Effector memory CD4-positive, alpha-beta T cell (primary cell): ENCODE results near the gene COMMD1.

ENCODE experiments used
- DNase-seq, 3 donors: peaks; one replicate each; pipeline ENCODE4 v3.0.0-alpha.2; 2020
- H3K27ac ChIP-seq: 2 replicates; pipeline ENCODE4 v1.7.0; 2013; ENCODE audit warnings: mild to moderate bottlenecking, low read length, moderate library complexity; ENCODE audit not compliant: insufficient read depth, poor library complexity, severe bottlenecking
- H3K27me3 ChIP-seq: replicated peaks from 2 replicates; pipeline ENCODE4 v1.7.0; 2013; ENCODE audit warnings: mild to moderate bottlenecking, low read length; ENCODE audit not compliant: insufficient read depth, control insufficient read depth, poor library complexity, severe bottlenecking
- H3K36me3 ChIP-seq: 2 replicates; pipeline ENCODE4 v1.7.0; 2013; ENCODE audit warnings: mild to moderate bottlenecking, low read length, moderate library complexity; ENCODE audit not compliant: control insufficient read depth, insufficient read depth
- H3K4me1 ChIP-seq: 2 replicates; pipeline ENCODE4 v1.7.0; 2013; ENCODE audit warnings: low read length, mild to moderate bottlenecking; ENCODE audit not compliant: control insufficient read depth, insufficient read depth, poor library complexity, severe bottlenecking
- H3K4me3 ChIP-seq: 2 replicates; pipeline ENCODE4 v1.7.0; 2013; ENCODE audit warnings: low read length, low read depth, mild to moderate bottlenecking; ENCODE audit not compliant: insufficient read depth, poor library complexity, severe bottlenecking
- H3K9me3 ChIP-seq: 2 replicates; pipeline ENCODE4 v1.7.0; 2013; ENCODE audit warnings: mild to moderate bottlenecking, low read length, moderate library complexity; ENCODE audit not compliant: control insufficient read depth

COMMD1 gene

DNA sequence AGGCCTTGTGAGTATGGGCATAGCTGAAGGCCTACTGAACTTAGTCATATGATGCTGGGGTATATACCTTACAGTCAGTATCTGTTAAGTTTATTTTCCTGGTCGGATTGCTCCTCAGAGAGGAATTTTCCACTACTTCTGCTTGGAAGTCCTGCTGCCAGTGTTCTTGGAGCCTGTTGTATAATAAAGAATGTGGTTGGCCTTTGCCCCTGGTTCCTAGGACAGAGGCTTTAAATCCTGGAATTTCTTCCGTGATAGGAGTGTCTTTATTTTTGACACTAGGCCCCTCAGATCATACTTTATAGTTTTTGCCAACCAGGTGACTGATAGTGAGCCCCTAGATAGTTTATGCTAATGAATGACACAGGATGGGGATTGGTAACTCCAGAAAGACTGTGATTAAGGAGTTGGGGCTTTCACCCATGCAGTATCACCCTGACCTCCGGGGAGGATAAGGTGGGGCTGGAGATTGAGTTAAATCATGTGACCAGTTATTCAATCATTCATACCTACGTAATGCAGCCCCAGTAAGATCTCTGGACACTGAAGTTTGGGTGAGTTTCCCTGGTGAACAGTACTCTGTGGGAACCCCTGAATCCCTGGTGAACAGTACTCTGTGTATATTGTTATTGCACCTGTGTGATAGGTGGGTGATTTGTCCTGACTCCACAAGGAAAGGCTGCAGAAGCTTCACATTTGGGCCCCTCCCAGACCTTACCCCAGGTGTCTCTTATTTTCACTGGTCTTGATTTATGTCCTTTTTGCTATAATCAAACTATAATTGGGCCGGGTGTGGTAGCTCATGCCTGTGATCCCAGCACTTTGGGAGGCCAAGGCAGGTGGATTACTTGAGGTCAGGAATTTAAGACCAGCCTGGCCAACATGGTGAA, 56.9 kb downstream of the COMMD1 start:
- Histone ChIP-seq H3K9me3 (no peaks in the 10 kb centered on the region), H3K36me3 (no peaks in the 10 kb centered on the region), H3K27me3 (no peaks in the 10 kb centered on the region), H3K27ac (no peak overlapping the region), H3K4me1 (no peaks in the 10 kb centered on the region), H3K4me3 (no peak overlapping the region)
- DNase-seq, result no peak

GRCh38 chr2:61966087-61966727, 60.7 kb downstream of the COMMD1 start:
- no peaks in the 10 kb centered on the region for H3K4me1 ChIP-seq

GRCh38 chr2:61967262-61967661, 61.8 kb downstream of the COMMD1 start:
- Histone ChIP-seq H3K9me3 (no peaks in the 10 kb centered on the region), H3K27ac (no peak overlapping the region), H3K4me1 (no peaks in the 10 kb centered on the region), H3K27me3 (no peaks in the 10 kb centered on the region), H3K36me3 (no peaks in the 10 kb centered on the region), H3K4me3 (no peak overlapping the region)
- no peak for DNase-seq

More at GRCh38 chr2:61966087-61966727, 60.7 kb downstream of the COMMD1 start:
- H3K27me3 ChIP-seq, result no peaks in the 10 kb centered on the region
- H3K27ac ChIP-seq, result no peak overlapping the region
- no peaks in the 10 kb centered on the region for H3K36me3 ChIP-seq
- H3K9me3 ChIP-seq, result no peaks in the 10 kb centered on the region
- DNase-seq, result no peak
- H3K4me3 ChIP-seq, result no peak overlapping the region

DNA sequence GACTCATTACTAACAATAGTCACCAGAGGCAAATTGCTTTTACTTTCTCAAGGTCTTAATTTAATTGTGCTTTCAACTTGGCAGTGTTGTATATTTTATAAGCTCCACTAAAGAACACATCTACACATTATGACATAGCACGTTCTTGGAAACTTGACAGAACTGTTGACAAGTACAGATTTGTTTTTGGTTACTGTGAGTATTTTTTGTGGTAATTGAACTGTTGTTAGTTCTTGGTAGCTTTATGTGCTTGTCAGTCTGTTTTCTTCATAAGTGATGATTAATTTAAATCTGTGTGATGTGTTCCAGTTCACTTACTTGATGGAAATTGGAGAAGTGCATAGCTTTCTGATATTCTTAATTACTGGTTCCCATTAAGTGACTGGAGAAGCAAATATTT, 63.9 kb downstream of the COMMD1 start:
- no peak overlapping the region for H3K4me3 ChIP-seq
- no peaks in the 10 kb centered on the region for H3K4me1 ChIP-seq
- H3K27ac ChIP-seq, result no peak overlapping the region
- H3K36me3 ChIP-seq, result no peaks in the 10 kb centered on the region
- no peaks in the 10 kb centered on the region for H3K27me3 ChIP-seq
- no peaks in the 10 kb centered on the region for H3K9me3 ChIP-seq
- DNase-seq, result no peak

- no peak overlapping the region for H3K4me3 ChIP-seq
Measured at GRCh38 chr2:61970807-61971556, 65.5 kb downstream of the COMMD1 start.

DNA sequence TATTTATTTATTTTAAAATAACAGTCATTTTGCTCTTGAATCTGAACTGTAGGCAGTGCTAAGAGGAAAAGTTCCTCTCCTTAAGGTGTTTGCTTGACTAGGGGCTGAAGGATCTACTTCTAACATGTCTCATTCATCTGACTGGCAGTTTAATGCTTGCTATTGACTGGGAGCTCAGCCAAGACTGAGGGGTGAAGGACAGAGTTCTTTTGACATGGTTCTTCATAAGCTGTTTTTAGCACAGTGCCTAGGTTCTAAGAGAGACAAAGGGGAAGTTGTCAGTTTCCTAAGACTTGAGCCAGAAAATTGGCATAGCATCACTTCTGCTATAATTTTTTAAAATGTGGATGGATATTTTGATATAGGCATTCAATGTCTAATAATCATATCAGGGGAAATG, 73.0 kb downstream of the COMMD1 start:
- no peak overlapping the region for H3K4me3 ChIP-seq
- H3K27me3 ChIP-seq, result no peaks in the 10 kb centered on the region
- no peaks in the 10 kb centered on the region for H3K36me3 ChIP-seq
- H3K9me3 ChIP-seq, result no peaks in the 10 kb centered on the region
- H3K4me1 ChIP-seq, result no peaks in the 10 kb centered on the region
- DNase-seq, result no peak
- no peak overlapping the region for H3K27ac ChIP-seq

More at GRCh38 chr2:61970807-61971556, 65.5 kb downstream of the COMMD1 start:
- DNase-seq, result no peak
- Histone ChIP-seq H3K4me1 (no peaks in the 10 kb centered on the region), H3K27ac (no peak overlapping the region), H3K27me3 (no peaks in the 10 kb centered on the region), H3K9me3 (no peaks in the 10 kb centered on the region), H3K36me3 (no peaks in the 10 kb centered on the region)

DNA sequence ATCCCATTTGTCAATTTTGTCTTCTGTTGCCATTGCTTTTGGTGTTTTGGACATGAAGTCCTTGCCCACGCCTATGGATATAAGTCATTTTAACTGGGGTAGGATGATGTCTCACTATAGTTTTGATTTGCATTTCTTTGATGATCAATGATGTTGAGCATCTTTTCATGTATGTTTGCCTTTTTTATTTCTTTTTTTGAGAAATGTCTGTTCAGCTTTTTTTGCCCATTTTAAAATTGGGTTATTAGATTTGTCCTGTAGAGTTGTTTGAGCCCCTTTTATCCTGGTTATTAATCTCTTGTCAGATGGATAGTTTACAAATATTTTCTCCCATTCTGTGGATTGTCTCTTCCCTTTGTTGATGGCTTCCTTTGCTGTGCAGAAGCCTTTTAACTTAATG, 75.3 kb downstream of the COMMD1 start:
- Histone ChIP-seq H3K27me3 (no peaks in the 10 kb centered on the region), H3K4me3 (no peak overlapping the region), H3K36me3 (no peaks in the 10 kb centered on the region), H3K27ac (no peak overlapping the region), H3K4me1 (no peaks in the 10 kb centered on the region), H3K9me3 (no peaks in the 10 kb centered on the region)
- DNase-seq, result no peak

DNA sequence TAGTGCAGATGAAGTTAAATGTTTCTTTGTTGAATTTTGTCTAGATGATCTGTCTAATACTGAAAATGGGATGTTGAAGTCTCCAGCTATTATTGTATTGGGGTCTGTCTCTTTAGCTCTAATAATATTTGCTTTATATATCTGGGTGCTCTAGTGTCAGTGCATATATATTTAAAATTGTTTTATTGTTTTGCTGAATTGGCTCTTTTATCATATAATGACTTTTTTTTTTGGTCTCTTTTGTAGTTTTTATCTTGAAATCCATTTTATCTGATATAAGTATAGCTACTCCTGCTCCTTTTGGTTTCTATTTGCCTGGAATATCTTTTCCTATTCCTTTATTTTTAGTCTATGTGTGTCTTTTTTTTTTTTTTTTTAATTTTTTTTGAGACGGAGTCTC, 79.2 kb downstream of the COMMD1 start:
- DNase-seq, result no peak
- Histone ChIP-seq H3K27ac (no peak overlapping the region), H3K4me1 (no peaks in the 10 kb centered on the region), H3K4me3 (no peak overlapping the region), H3K9me3 (no peaks in the 10 kb centered on the region), H3K27me3 (no peaks in the 10 kb centered on the region), H3K36me3 (no peaks in the 10 kb centered on the region)

- Histone ChIP-seq H3K4me1 (no peaks in the 10 kb centered on the region), H3K27ac (no peak overlapping the region), H3K36me3 (no peaks in the 10 kb centered on the region), H3K4me3 (no peak overlapping the region), H3K27me3 (no peaks in the 10 kb centered on the region), H3K9me3 (no peaks in the 10 kb centered on the region)
- no peak for DNase-seq
Measured at GRCh38 chr2:61988462-61989366, 83.2 kb downstream of the COMMD1 start.
